ENCODE data around the gene TTLL11. TPM values are rescaled to one million over a fixed set of nuclear protein-coding genes. Genes with fewer than 3 reads are reported as not detected.

The TTLL11 gene
- polyA plus RNA-seq, 1 donor (not counting 4 experiments of a cell fraction or from before 2014, with no cell fraction given) = 8.0 TPM

GRCh38 chr9:121984726-121985402, 108.2 kb downstream of the TTLL11 start:
- Histone ChIP-seq H3K4me3 (ENCODE audit: control insufficient read depth in 2 of 3, extremely low read depth in 1 of 3, insufficient read depth in 2 of 3, low read depth in 1 of 3, low read length in 3 of 3) (no peak overlapping the region), H3K9ac (ENCODE audit: control insufficient read depth, extremely low read depth, insufficient read depth, low read length) (no peak overlapping the region), H3K27me3 (ENCODE audit: control insufficient read depth, extremely low read depth, insufficient read depth, low read length) (no peaks in the 10 kb centered on the region), H3K9me3 (ENCODE audit: control insufficient read depth, low read depth, low read length) (no peaks in the 10 kb centered on the region), H2AFZ (ENCODE audit: control insufficient read depth, low read length) (no peak overlapping the region), H3K79me2 (ENCODE audit: control insufficient read depth, insufficient read depth, low read length) (no peaks in the 10 kb centered on the region), H3K4me2 (ENCODE audit: control insufficient read depth, extremely low read depth, insufficient read depth, low read depth, low read length) (no peak overlapping the region), H3K9me1 (ENCODE audit: control insufficient read depth, extremely low read depth, insufficient read depth, low read length) (no peaks in the 10 kb centered on the region), H3K36me3 (ENCODE audit: control insufficient read depth in 2 of 2, extremely low read depth in 1 of 2, insufficient read depth in 2 of 2, low read length in 2 of 2) (peaks cover 0 to 3% of the 10 kb centered on the region in 2 experiments), H4K20me1 (ENCODE audit: control insufficient read depth, extremely low read depth, insufficient read depth, low read length) (no peaks in the 10 kb centered on the region), H3K27ac (ENCODE audit: control insufficient read depth, insufficient read depth, low read length) (no peak overlapping the region), H3K4me1 (ENCODE audit: control insufficient read depth, extremely low read depth, insufficient read depth, low read length) (no peaks in the 10 kb centered on the region)
- dilution Hi-C loops (cut with MboI; ENCODE audit: extremely low pct_ligation_motif_present, low sequenced_read_pairs) = no loop called here
- no peak for TF ChIP-seq EZH2 (IDR thresholded peaks at IDR 0.05; ENCODE audit: low read length)
- TF ChIP-seq CTCF (optimal IDR thresholded peaks at IDR 0.05 in 1 of 3, IDR thresholded peaks at IDR 0.05 in 1 of 3, conservative IDR thresholded peaks at IDR 0.05 in 1 of 3; ENCODE audit: extremely low read depth in 1 of 3, insufficient read depth in 2 of 3, low read length in 3 of 3) = no peak
- FAIRE-seq = no peak
- no peak for DNase-seq (ENCODE audit: low read depth, low spot score)

GRCh38 chr9:121983736-121984135, 109.4 kb downstream of the TTLL11 start:
- Histone ChIP-seq H3K9me3 (ENCODE audit: control insufficient read depth, low read depth, low read length) (no peaks in the 10 kb centered on the region), H3K9ac (ENCODE audit: control insufficient read depth, extremely low read depth, insufficient read depth, low read length) (no peak overlapping the region), H3K4me1 (ENCODE audit: control insufficient read depth, extremely low read depth, insufficient read depth, low read length) (no peaks in the 10 kb centered on the region), H3K4me3 (ENCODE audit: control insufficient read depth in 2 of 3, extremely low read depth in 1 of 3, insufficient read depth in 2 of 3, low read depth in 1 of 3, low read length in 3 of 3) (no peak overlapping the region), H3K27ac (ENCODE audit: control insufficient read depth, insufficient read depth, low read length) (no peak overlapping the region), H3K36me3 (ENCODE audit: control insufficient read depth in 2 of 2, extremely low read depth in 1 of 2, insufficient read depth in 2 of 2, low read length in 2 of 2) (no peaks in the 10 kb centered on the region), H3K27me3 (ENCODE audit: control insufficient read depth, extremely low read depth, insufficient read depth, low read length) (no peaks in the 10 kb centered on the region), H3K4me2 (ENCODE audit: control insufficient read depth, extremely low read depth, insufficient read depth, low read depth, low read length) (no peak overlapping the region), H2AFZ (ENCODE audit: control insufficient read depth, low read length) (no peak overlapping the region), H4K20me1 (ENCODE audit: control insufficient read depth, extremely low read depth, insufficient read depth, low read length) (no peaks in the 10 kb centered on the region), H3K9me1 (ENCODE audit: control insufficient read depth, extremely low read depth, insufficient read depth, low read length) (no peaks in the 10 kb centered on the region), H3K79me2 (ENCODE audit: control insufficient read depth, insufficient read depth, low read length) (no peaks in the 10 kb centered on the region)
- dilution Hi-C loops (cut with MboI; ENCODE audit: extremely low pct_ligation_motif_present, low sequenced_read_pairs) = no loop called here
- no peak for DNase-seq (ENCODE audit: low read depth, low spot score)
- no peak for TF ChIP-seq CTCF (optimal IDR thresholded peaks at IDR 0.05 in 1 of 3, IDR thresholded peaks at IDR 0.05 in 1 of 3, conservative IDR thresholded peaks at IDR 0.05 in 1 of 3; ENCODE audit: extremely low read depth in 1 of 3, insufficient read depth in 2 of 3, low read length in 3 of 3)
- FAIRE-seq = no peak

Measured in keratinocyte (primary cell).